Islet of Langerhans (tissue), 1 donor: ENCODE measurements around the gene TAL1.

Source experiments
- FAIRE-seq: peaks from one replicate; lab custom pipeline; 2011; peaks lifted over from hg19 to GRCh38; lab: Jason Lieb, UNC

TAL1 gene

DNA sequence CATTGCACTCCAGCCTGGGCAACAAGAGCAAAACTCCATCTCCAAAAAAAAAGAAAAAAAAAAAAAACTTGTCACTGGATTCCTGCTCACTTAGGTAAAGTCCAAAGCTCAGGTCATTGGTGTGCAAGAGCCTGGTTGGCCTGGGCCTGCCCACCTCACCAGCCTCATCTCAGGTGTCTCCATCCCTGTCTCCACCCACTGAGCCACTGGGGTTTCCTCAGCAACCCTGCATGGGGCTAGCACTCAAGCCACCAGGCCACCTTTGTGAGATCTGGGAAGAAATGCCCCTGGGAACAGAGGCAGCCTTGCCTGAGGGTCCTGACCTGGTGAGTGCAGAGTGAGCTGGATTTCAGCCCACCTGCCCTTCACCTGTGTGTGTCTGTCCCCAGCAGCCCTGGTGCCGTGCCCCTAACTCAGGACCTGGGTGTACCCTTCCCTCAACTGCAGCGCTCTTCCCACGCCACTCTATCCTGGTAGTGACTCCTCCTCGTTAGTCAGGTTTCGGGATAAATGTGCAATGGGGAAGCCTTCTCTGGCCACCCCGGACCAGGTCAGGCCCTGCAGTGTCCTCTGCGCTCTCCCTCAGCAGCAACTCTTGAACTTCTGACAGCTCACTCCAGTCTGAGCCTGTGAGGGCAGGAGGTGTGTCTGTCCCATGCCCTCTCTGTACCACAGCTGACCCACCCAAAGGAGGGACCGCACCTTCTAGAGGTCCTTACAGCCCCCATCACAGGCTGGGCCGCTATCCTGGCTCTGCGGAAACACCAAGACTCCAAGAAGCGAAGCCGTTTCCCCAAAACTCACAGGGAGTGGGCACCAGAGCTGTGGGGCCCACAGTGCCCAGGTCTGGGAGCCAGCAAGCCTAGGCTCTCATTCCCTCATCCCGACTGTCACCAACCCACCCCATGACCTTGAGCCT lies 45.5 kb downstream of the TAL1 start:
- FAIRE-seq, result no peak

DNA sequence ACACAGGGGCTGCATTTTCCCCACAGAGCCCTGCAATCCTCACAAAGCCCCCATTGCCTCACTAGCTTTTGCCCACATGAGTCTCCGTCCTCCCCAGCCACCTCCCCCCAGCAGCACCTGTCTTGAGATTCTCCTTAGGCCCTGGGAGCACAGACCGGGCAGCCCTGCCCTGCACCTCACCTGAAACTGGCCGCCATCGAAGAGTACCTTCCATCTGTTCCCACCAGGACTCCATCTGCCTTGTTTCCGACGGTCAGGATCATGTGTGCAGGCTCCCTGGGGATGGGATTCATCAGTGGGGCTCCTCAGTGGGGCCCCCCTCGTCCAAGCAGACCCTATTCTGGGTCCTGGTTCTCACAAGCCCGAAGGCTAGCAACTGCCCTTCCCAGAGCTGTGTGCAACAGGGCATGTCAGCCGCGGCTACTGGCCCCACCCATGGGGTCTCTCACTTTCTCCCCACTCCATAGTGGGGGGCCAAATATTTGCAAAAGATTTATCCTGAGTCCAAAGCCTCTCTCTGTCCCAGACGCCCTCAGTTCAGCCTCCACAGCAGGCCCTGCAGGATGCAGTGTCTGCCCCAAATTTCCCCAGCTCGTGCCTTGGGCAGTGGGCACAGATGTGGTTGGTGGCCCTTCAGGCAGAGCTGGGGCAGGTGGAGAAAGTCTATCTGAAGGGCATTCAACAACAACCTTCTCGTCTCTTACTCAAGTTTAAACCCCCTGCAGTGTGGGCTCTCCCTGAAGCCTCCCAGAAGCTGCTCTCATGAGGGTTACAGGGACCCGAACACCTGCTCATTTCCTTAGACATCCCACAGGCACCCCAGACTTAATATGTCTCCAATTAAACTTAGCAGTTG lies 47.0 kb downstream of the TAL1 start:
- no peak for FAIRE-seq

DNA sequence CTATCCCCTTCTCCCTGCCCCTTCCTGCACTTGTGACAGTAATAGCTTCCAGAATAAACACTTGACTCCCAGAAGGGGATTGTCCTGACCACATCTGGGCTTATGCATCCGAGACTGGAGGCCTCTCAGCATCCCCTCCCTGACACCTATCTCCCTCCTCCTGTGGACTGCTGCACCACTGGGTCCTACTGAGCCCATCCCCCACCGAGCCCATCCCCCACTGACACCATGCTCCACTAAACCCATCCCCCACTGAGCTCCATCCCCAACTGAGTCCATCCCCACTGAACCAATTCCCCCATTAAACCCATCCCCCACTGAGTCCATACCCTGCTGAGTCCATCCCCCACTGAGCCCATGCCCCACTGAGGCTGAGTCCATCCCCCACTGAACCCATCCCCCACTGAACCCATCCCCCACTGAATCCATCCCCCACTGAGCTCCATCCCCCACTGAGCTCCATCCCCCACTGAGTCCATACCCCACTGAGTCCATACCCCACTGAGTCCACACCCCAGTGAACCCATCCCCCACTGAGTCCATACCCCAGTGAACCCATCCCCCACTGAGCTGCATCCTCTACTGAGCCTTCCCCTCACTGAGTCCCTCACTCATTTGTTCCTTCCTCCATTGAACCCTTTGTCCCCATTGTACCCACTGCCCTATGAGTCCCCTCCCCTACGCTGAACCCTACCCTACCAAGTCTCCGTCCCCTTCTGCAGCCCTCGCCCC lies 47.8 kb downstream of the TAL1 start:
- FAIRE-seq, result no peak

DNA sequence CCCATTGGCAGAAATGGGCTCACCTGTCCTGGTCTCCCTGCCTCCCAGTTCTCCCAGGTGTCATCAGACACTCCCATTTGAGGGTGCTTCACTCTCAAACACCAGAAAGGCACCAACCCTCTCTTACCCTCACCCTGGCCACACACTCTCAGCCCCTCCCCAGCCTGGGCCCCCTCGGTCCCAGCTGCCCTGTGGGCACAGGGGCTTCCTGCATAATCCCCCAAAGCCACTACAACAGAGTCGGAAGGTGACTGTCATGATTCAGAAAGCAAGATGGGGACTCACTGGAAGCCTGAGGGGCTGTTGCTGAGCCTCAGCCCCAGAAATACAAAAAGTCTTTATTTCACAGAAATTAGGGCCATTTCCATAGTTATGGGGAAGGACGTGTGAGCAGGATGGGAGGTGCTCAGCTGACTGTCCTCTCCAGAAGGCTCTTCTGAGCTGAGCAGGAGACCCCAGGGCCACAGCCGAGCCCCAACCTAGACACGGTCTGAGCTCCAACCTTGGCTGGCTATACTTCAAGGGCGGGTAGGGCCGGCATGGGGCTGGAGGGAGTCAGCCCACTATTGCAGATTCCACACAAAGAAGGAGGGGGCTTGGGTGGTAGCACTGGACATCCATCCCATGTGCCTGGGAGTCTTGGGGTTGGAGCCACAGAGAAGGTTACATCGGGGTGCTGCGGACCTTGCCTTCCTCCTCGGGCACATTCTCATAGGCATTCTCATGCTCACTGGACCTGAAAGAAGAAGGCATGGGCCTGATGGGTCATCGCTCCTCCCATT lies 48.5 kb downstream of the TAL1 start:
- no peak for FAIRE-seq

DNA sequence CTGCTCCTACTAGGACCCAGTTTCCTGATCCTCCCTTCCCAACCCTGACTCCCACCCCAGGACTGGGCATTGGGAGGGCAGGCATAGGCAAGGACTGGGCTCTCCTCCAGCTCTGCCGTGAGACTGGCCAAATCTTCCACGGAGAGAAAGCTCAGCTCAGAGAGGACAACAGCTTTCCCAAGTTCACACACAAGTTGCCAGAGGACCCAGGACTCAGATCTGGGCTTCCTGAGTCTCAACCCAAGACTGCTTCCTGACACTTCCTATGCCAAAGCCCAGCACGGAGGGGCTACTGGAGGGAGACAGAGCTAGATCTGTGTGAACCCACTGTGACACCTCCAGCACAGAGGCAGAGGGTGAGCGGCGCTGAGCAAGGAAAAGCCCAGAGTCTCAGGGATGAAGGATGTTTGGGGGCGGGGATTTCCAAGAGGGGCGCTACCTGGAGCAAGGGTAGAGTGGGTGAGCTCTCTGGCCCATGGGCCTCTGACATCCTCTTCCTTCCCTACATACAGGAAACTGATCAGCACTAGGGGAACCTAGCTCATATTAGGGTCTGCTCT lies 49.3 kb downstream of the TAL1 start:
- no peak for FAIRE-seq

DNA sequence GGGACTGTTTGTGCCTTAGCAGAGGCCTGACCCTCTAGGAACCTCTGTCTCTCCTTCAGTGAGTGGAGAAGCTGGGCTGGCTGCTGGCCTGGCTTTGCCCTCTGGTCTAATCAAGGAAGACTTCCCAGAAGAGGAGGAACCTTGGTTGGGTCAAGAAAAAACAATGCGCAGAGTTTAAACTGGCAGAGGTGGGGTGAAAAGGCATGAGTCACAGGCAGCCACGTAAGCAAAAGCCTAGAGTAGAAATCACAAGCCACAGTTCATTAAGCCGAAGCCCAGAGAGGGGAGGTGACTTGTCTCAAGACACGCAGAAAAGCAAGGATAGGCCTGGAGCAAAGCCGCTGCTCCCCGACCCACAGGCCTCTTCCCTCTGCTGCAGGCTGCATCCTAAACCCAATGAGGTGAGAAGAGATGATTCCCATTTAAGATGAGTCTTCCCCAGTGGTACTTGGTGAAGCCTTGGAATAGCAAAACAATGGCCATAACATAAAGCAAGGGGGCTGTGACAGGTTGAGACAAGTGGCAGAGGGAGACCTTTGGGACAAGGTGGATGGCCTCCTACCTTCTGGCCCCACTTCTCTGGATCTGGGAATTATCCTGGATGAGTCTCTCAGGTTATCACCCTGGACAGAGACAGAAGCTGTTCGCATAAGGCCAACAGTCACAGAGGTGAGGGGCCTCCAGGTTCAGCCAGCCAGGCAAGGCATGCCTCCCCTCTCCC lies 49.9 kb downstream of the TAL1 start:
- FAIRE-seq, result no peak

DNA sequence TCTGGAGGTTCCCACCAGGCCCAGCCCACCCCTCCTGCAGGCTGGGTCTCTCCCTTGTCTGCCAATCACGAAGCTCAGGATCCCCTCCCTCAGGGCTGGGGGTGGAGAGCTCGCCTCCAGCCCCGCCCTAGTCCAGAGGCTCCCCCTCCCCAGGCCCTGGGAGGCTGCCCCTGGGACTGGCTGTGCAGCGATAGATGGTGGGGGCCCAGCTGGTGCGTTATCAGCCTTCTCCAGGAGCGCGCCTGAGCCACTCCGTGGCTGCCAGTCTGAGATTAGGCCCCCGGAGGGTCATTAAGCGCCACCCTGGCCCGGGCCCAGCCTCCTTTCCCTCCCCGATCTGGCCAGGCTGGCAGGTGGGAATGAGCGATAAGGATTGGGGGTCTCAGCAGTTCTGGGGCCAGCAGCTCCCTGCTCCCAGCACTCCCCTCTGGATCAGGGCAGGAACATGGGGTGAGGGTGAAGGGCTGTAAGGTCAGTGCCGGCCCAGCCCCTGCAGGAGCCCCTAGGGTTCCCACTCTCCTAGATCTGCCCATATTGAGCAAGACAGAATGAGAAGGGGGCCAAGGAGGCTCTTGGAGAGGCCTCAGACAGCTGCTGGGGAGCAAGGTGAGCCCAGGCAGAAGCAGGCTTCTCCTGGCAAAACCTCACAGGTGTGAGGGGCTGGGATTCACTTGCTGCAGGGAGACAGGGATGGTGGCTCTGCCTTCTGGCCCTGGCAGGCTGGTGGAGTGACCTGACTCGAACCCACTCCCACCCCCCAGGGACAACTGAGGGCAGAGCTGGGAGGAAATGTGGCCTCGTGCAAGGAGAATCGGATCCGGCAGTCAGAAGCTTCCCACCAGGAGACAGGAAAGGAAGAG lies 50.7 kb downstream of the TAL1 start:
- no peak for FAIRE-seq

DNA sequence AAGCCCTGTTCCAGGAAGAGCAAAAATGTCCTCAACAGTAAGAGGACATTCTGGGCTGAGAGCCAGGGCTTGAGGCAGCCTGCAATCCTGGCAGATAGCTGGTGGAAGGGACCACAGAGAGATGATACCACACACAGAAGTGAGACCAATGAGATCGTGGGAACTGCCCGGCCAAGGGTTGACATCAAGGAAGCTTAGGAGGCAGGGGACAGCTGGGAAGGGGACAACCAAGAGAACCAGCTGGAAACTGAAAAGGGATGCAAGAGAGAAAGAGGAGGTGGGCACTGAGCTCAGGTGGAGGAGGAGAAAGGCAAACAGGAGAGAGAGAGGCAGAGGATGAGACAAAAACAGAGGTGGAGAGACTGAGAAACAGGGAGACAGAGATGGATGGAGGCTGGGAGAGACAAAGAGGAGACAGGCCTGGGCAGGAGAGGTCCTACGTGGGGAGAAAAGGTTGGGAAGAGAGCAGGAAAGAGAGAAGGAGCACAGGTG lies 51.4 kb downstream of the TAL1 start:
- no peak for FAIRE-seq

DNA sequence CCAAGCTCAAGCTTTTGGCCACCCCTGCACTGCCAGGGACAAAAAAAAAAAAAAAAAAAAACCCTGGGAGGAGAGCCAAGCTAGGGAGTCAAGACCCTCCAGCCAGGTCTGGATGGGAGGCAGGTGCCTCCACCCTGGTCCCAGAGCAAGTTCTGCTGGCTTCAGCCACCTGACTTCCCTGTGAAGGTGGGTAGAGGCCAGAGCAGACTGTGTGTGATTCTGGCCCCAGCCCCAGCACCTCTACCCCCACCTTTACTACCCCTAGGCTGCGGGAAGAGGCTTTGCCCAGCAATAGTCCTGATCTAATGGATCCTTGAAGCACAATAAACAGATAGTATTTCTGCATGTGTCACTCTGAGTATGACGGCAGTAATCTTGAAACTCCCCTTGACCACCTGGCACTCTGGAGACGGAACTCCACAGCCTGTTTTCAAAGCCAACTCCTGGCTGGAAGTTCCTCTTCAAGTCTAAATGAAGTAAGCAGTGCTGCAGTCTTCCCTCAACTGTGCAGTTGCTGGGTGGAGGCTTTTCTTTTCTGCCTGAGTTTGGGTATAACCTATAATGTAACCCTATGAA lies 51.9 kb downstream of the TAL1 start:
- FAIRE-seq, result no peak

DNA sequence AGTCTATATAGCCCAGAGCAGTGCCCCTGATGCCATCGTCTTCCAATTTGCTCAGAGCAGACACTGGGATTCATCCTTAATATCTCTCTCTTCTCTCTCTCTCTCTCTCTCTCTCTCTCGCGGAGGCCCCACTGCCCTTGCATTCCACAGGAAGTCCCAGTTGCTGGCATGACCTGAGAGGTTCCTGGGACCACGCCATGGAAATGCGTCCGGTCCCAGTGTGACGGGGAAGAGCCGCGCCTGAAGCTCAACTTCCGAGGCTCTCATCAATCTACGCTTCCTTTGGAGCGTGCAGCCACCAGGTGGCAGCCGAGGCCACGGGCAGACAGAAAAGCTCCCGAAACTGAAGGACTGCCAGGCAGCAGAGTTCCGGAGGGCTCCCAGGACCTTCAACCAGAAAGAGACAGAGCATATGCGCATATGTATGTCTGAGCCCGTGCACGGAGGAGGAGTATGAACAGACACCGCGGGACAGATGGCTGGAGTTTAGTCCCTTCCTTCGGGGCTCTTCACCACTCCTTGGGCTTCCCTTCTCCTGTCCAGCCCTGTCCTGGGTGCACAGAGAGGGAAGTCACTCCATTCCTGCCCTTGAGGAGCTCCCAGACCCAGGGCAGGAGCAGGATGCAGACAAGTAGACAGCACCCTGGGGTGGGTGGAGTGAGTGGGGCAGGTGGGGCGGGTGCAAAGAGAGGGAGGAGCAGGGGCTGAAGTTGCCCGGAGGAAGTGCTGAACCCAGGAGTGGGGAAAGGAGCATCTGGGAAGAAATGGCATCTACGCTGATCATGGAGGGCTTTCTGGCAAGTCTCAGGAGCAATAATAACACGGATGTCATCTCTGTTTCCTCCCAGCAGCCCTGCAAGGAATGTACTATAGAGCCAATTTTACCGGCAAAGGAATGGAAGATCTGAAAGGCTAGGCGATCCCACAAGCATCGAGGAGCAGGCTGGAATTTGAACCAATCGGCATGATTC lies 52.7 kb downstream of the TAL1 start:
- FAIRE-seq, result no peak

DNA sequence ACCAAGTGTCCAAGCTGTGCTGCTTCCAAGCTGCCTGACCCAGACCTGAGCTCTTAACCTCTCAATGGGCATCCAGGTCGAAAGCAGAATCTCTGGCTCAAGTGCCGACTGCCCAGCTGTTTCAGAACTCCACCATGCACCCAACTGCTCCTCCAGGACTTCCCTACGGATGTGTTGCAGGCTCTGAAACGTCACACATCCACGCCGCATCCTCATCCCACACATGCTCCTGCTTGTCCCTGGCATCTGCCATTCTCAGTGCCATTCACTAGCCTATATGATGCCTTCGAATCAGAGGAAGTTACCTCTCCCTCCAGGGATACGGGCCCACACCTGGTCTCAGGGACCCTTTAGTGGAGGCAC lies 53.4 kb downstream of the TAL1 start:
- no peak for FAIRE-seq

DNA sequence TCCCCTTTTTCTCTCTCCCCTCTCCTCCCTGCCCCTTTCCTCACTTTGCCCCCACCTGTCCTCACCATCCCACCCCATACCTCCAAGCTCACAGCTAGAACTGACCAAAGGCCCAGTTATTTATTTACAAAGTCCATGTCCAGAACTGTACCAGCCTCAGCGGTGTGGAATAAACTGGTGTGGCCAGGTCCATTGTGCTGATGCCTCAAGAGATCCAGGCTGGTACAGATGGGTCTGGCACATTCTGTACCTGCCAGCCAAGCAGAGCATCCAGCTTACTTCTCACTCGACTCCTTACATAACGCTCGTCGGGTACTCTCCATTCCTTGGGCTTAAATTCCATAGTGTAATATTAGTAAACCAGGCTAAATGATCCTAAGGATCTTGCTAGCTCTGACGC lies 54.0 kb downstream of the TAL1 start:
- no peak for FAIRE-seq

DNA sequence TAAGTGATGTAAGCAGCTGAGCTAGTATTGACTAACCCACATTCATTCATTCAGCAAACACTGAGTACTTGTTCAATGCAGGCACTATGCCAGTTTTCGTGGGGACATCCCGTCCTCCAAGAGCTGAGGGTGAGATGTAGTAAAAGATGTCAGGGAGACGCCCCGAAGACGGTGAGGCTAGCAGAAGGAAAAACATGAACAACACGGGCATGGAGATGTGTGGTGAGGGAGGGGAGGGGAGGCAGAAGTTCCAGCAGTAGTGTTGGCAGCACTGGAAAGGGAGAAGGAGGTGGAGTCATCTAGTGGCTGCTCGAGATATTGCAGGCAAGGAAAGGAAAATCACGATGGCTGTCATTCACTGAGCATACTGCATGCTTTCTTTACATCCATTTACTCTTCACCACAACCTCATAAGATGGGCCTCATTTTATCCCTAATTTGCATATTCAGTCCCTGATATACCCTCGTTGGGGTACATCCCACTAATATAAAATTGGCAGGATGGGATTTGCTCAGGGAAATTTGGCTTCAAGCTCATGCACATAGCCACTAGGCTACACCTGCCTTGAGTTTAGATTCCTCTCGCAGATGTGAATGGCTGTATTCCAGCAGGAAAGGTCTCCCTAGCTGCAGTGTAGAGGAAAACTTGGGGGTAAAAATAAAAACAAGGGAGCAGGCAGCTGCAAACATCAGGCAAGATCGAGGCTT lies 56.6 kb downstream of the TAL1 start:
- FAIRE-seq, result no peak

DNA sequence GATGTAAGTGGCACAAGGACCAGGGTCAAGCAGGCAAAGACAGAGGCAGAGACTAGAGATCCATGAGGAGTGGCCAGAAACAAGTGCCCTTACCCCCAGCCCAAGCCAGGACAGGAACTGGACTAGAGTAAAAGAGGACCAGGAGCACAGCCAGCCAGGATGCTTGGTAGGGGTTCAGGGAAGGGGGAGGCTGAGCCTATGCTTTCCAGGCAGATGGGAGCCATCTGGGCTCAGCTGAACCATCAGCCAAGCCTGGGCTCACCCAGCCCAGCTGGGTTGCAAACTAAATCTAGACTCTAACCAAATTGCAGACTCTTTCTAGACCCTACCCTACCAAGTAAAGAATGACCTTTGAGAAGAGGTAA lies 57.4 kb downstream of the TAL1 start:
- FAIRE-seq, result no peak

DNA sequence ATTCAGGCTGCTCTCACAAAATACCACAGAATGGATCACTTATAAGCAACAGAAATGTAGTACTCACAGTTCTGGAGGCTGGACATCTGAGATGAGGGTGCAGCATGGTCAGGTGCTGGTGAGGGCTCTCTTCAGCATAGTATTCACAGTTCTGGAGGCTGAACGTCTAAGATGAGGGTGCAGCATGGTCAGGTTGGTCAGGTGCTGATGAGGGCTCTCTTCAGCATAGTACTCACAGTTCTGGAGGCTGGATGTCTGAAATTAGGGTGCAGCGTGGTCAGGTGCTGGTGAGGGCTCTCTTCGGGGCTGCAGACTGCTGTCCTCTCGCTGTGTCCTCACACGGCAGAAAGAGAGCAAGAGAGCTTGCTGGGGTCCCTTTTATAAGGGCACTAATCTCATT lies 59.2 kb downstream of the TAL1 start:
- no peak for FAIRE-seq
